Epithelial cell of proximal tubule (primary cell): Measurements from ENCODE around the gene WIPI1. TPM values are rescaled to one million over a fixed set of nuclear protein-coding genes. Genes with fewer than 3 reads are reported as not detected.

Experiments
- DNase-seq: peaks from one replicate; pipeline ENCODE4 v3.0.0-alpha.2; 2011; ENCODE audit warnings: low read depth
- H3K4me3 ChIP-seq: 2 replicates; pipeline ENCODE4 v1.5.1; 2011; ENCODE audit warnings: low read depth, mild to moderate bottlenecking, low read length
- total RNA-seq: library from RNA; depleted of rRNA; stranded (reverse); fragments of >200 nt; gene quantifications from 2 replicates; pipeline ENCODE4 v1.2.3, GENCODE V29; 2015
- TF ChIP-seq, protein P1 (sequence below): conservative IDR thresholded peaks from 2 replicates; pipeline ENCODE4 v1.5.1; 2012; ENCODE audit warnings: low read depth, mild to moderate bottlenecking, low read length

WIPI1 gene
- total RNA-seq, 1 donor from 2014 or later = 20.2 TPM

DNA sequence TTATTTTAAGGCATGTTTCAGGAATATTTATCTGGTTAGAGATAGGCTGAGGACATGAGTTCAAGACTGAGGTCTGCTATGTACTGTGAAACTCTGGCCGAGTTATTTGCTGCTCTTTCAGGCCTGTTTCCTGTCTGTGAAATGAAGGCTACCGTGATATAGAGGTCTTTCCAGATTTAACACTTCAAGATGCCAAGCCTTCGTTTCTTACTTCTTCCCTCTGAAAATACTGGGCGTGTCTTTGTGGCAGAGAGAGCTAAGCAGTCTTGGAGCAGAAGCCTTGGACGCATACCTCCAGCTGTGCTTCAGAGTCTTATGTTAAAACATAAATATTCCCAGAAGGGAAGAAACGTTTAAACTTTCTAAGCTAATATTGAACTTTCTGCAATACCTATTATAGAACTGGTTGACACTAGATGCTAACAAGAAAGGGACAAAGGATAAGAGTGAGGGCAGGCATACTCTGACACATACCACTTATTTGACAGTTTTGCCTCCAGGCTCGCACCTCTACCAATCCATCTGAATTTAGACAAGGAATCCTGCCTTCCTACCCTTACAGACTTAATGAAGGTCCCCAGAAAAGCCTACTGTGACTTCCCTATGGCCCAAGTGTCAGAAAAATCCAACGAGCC, 17.5 kb downstream of the WIPI1 start:
- DNase-seq = no peak
- no peak overlapping the region for H3K4me3 ChIP-seq
- TF ChIP-seq, protein P1, sequence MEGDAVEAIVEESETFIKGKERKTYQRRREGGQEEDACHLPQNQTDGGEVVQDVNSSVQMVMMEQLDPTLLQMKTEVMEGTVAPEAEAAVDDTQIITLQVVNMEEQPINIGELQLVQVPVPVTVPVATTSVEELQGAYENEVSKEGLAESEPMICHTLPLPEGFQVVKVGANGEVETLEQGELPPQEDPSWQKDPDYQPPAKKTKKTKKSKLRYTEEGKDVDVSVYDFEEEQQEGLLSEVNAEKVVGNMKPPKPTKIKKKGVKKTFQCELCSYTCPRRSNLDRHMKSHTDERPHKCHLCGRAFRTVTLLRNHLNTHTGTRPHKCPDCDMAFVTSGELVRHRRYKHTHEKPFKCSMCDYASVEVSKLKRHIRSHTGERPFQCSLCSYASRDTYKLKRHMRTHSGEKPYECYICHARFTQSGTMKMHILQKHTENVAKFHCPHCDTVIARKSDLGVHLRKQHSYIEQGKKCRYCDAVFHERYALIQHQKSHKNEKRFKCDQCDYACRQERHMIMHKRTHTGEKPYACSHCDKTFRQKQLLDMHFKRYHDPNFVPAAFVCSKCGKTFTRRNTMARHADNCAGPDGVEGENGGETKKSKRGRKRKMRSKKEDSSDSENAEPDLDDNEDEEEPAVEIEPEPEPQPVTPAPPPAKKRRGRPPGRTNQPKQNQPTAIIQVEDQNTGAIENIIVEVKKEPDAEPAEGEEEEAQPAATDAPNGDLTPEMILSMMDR = no peak

DNA sequence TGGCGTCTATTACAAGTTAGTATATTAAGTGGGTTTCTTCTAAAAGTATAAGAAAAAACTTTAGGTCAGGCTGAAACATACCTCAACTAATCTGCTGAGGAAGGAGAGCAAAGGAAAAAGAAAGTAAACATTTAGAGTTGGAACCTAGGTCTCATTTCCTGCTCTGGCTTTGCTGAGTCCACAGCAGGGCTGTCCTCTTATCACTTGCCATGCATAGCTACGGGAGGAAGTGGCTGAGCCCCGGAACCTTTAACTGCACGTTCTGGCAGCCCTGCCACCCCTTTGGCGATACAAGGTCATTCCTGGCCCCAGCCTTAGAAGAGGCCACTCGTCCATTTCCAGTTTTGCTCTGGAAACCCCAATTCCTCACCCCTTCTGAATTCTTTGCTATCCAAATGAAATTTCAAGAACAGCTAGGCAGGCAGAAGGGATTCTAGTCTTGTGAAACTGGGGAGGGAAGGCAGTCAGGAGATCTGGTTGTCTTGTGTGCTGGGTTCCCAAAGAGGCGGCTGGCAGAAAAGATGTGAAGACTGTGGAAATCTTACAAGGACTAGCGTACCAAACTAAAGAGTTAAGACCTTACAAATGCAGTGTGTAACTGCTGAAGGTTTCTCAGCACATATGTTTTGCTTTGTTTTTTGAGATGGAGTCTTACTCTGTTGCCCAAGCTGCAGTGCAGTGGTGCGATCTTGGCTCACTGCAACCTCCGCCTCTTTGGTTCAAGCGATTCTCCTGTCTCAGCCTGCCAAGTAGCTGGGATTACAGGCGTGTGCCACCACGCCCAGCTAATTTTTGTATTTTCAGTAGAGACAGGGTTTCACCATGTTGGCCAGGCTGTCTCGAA, 19.1 kb downstream of the WIPI1 start:
- no peak for DNase-seq
- TF ChIP-seq, protein P1 = no peak

DNA sequence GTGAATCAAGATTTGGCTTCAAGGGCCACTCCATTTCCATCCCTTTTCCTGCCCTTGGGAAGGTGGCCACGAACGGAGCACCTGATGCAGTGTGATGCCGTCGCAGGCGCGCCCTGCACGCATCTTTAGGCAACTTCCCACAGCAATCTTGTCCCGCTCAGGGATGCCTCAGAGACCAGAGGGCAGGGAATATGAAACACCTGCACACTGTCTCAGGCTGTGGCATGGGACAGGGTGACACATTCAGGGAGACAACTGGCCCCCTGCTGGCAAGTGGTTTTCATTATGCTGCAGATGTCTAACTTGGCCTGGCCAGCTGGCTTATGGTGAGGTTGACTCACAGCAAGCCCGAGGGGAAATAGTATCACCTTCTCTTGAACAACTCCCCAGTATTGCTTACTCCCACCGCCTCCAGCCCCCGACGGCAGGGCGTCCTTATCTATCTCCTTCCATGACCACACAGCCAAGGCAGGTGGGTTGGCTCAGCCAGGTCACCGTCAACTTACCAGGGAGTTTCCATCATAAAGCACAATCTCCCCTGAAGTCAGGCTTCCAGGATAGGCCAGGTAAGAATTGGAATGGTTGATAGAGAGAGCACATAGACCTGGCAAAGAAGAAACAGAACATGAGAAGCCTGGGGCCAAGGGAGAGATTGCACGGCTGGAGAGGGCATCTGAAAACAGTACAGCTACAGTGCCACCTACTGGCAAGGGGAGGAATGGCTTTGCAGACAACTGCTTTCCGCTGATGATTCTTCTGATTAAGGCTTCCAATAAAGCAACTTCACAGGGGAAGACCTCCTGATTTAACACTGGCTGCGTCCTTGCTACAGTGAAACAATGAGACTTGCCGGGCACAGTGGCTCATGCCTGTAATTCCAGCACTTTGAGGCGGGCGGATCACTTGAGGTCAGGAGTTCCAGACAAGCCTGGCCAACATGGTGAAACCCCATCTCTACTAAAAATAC, 21.1 kb downstream of the WIPI1 start:
- TF ChIP-seq, protein P1 = peak; percentile 97
- H3K4me3 ChIP-seq = no peak overlapping the region
- no peak for DNase-seq

More for the DNA sequence above, 19.1 kb downstream of the WIPI1 start:
- H3K4me3 ChIP-seq = no peak overlapping the region

DNA sequence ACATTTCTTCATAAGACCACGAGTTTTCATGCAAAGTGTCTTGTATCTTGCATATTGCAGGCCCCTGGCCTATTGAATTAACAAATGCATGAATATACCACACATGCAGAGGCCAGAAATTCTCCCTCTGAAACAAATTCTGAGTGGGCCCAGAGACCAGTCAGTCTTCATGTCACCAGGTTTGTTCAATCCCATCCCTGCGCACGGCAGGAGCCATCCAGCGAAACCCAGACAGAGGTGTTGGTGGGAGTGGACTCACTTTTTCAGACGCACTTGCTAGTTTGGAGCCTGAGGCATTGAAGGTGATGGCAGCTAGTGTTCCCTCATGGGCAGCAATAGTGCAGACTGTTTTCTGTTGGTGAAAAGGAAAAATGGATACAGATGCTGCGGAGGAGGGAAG, 21.9 kb downstream of the WIPI1 start:
- no peak for DNase-seq
- TF ChIP-seq, protein P1 = no peak
- H3K4me3 ChIP-seq = no peak overlapping the region

DNA sequence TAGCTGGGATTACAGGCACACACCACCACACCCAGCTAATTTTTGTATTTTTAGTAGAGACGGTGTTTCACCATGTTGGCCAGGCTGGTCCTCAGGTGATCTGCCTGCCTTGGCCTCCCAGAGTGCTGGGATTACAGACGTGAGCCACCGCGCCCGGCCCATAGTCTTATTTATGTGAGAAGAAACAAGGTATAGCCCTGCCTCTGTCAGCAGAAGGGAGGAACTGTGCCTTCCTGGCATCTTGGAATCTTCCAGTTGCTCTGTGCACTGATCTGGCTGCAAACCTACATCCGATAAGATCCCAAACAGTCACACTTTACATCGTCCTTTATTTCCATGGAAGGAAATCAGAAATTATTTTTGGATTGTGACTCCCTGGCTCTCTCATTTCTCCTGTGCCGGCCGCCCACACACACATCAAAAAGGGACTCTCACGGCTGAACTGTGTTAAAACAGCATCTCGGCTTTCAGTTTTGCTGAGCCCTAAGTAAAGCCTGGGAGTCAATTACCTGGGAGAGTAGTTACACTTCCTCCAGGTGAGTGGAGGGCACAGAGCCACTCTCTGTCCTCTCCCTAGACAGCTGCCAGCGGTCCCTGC, 23.3 kb downstream of the WIPI1 start:
- TF ChIP-seq, protein P1 = no peak

DNA sequence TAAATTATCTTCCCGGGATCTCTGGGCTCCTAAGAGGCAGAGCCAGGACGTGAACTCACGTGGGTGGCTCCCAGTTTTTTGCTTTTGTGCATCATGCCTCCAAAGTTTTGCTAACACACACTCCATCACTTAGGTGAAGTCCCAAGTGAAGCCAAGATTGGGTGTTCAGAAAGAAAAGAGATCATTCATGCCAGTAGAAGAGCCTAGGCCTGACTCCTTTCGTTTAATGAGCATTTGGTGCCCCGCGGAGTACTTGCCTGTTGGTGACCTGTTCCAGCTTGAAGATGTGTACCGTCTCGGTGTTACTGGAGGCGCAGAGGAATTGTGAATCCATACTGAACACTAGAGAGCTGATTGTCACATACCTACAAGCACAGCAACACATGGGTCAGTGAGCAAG, 24.1 kb downstream of the WIPI1 start:
- TF ChIP-seq, protein P1 = no peak

More for the DNA sequence above, 23.3 kb downstream of the WIPI1 start:
- no peak for DNase-seq
- H3K4me3 ChIP-seq = no peak overlapping the region

More for the DNA sequence above, 24.1 kb downstream of the WIPI1 start:
- DNase-seq = no peak
- H3K4me3 ChIP-seq = no peak overlapping the region
